Colonic mucosa (tissue), 4 donors: ENCODE measurements around the gene CNBP. TPM values are rescaled to one million over a fixed set of nuclear protein-coding genes. Genes with fewer than 3 reads are reported as not detected.
"Not testable (repeated sequence)": the region's sequence is repeated elsewhere in the genome, so short reads cannot be mapped to it uniquely, and the experiment has no call there.

Experiments
- DNase-seq: peaks from one replicate; pipeline ENCODE4 v3.0.0-alpha.2; 2020
- H3K27ac ChIP-seq: fragments of 200-600 bp; one replicate; pipeline ENCODE4 v1.8.0; 2021
- H3K27me3 ChIP-seq: fragments of 200-600 bp; one replicate; pipeline ENCODE4 v1.8.0; 2021
- H3K36me3 ChIP-seq: fragments of 200-600 bp; one replicate; pipeline ENCODE4 v1.8.0; 2021
- H3K4me1 ChIP-seq: fragments of 200-600 bp; one replicate; pipeline ENCODE4 v1.8.0; 2021; ENCODE audit warnings: mild to moderate bottlenecking
- H3K4me3 ChIP-seq: fragments of 200-600 bp; one replicate; pipeline ENCODE4 v1.8.0; 2021
- H3K9ac ChIP-seq, 2 donors: one replicate each; pipeline ENCODE4 v1.7.0; 2013; ENCODE audit warnings: control low read depth in 2 of 2, low read depth in 2 of 2, low read length in 2 of 2
- H3K9me3 ChIP-seq: fragments of 200-600 bp; one replicate; pipeline ENCODE4 v1.8.0; 2021
- intact Hi-C: fragments of 100-400 bp; cut with DNase I; formaldehyde crosslinking; loops from one replicate; pipeline ENCODE4 v1.14.1; 2022
- total RNA-seq, 2 donors: library from RNA; stranded (reverse); fragmentation: NEBNext Ultra II Directional in 1 of 2; extraction: Animal tissue kit (Norgen Biotek cat#: 25700) in 1 of 2; gene quantifications; one replicate each; pipeline ENCODE4 v1.2.1, GENCODE V29; 2021
- TF ChIP-seq, protein P1 (sequence below): fragments of 200-600 bp; IDR thresholded peaks from one replicate; pipeline ENCODE4 v1.8.0; 2022; ENCODE audit warnings: antibody characterized with exemption, mild to moderate bottlenecking
- donor health status: healthy.
- donor health status: DM: no; HTN: no; CAD: no.
- donor health status: DM: no; HTN: no; CAD: no.

Gene CNBP
- total RNA-seq, 2 donors from 2014 or later, result 204 to 279 TPM

DNA sequence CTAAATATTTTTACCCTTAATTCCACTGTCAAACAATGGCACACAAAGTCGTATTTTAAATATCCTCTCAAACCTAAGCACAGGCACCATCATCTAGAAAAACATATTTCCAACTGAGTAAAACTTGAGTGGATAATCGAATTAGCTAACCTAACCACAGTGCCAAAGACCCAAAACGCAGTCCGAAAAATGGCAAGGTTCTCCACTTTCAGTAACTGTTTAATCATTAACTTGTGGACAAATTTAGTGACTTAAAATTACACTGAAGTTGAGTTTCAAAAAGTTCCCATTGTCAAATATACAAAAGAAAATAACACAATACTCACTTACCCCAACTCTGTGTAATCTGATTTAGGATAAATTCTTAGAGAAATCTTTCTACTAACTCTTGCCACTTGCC lies 10.0 kb downstream of the CNBP start:
- H3K4me3 ChIP-seq, result no peak overlapping the region
- H3K9ac ChIP-seq, result no peak overlapping the region
- no peaks in the 10 kb centered on the region for H3K4me1 ChIP-seq
- no peaks in the 10 kb centered on the region for H3K9me3 ChIP-seq
- no peaks in the 10 kb centered on the region for H3K27me3 ChIP-seq
- DNase-seq, result no peak
- no peak overlapping the region for H3K27ac ChIP-seq
- intact Hi-C loops, result no loop called here
- TF ChIP-seq, protein P1, sequence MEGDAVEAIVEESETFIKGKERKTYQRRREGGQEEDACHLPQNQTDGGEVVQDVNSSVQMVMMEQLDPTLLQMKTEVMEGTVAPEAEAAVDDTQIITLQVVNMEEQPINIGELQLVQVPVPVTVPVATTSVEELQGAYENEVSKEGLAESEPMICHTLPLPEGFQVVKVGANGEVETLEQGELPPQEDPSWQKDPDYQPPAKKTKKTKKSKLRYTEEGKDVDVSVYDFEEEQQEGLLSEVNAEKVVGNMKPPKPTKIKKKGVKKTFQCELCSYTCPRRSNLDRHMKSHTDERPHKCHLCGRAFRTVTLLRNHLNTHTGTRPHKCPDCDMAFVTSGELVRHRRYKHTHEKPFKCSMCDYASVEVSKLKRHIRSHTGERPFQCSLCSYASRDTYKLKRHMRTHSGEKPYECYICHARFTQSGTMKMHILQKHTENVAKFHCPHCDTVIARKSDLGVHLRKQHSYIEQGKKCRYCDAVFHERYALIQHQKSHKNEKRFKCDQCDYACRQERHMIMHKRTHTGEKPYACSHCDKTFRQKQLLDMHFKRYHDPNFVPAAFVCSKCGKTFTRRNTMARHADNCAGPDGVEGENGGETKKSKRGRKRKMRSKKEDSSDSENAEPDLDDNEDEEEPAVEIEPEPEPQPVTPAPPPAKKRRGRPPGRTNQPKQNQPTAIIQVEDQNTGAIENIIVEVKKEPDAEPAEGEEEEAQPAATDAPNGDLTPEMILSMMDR, result no peak
- peaks cover 8% of the 10 kb centered on the region for H3K36me3 ChIP-seq

DNA sequence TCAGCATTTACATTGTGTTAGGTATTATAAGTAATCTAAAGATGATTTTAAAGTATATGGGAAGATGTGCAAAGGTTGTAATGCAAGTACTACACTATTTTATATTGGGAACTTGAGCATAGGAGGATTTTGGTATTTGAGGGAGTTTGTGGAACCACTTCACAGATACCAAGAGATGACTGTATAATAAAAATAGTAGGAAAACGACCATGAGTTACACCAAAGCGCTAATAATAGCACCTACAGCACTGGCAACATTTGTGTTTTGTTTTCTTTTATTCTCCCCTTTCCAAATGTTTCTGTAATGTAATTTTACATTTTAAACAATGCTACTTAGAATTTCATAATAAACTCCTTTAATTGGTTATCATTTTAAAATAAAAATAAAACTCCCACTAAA lies 10.5 kb downstream of the CNBP start:
- TF ChIP-seq, protein P1, result no peak
- peaks cover 8% of the 10 kb centered on the region for H3K36me3 ChIP-seq
- H3K9me3 ChIP-seq, result no peaks in the 10 kb centered on the region
- DNase-seq, result no peak
- H3K4me3 ChIP-seq, result no peak overlapping the region
- H3K27ac ChIP-seq, result no peak overlapping the region
- H3K27me3 ChIP-seq, result no peaks in the 10 kb centered on the region
- H3K9ac ChIP-seq, result no peak overlapping the region
- H3K4me1 ChIP-seq, result no peaks in the 10 kb centered on the region
- intact Hi-C loops, result no loop called here

DNA sequence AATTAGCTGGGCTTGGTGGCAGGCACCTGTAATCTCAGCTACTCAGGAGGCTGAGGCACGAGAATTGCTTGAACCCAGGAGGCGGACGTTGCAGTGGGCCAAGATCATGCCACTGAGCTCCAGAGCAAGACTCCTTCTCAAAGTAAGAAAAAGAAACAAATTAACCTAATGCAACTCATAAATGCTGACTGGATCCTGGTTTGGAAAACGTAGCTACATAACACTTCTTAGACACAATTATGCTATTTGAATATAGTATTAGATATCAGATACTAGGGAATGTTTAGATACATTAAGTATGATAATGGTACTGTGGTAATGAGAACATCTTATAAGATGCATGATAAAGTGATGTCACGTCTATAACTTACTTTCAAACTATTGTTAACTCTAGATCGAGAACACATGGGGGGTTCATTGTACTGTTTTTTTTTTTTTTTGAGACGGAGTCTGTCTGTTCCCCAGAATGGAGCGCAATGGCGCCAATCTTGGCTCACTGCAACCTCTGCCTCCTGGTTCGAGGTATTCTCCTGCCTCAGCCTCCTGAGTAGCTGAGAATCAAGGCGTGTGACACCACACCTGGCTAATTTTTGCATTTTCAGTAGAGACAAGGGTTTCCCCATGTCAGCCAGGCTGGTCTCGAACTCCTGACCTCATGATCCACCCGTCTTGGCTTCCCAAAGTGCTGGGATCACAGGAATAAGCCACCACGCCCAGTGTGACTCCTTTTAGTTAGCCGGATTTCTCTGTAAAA lies 16.9 kb downstream of the CNBP start:
- TF ChIP-seq, protein P1, result no peak
- Histone ChIP-seq H3K27me3 (no peaks in the 10 kb centered on the region), H3K27ac (no peak overlapping the region), H3K36me3 (peaks cover 18% of the 10 kb centered on the region), H3K4me3 (no peak overlapping the region), H3K9ac (no peak overlapping the region), H3K9me3 (no peaks in the 10 kb centered on the region), H3K4me1 (peaks cover 10% of the 10 kb centered on the region)
- intact Hi-C loops, result no loop called here
- no peak for DNase-seq

- H3K4me1 ChIP-seq, intact Hi-C loops: not testable (repeated sequence)
Measured at GRCh38 chr3:129165594-129165993, 18.1 kb downstream of the CNBP start.

GRCh38 chr3:129164500-129164899 lies 19.2 kb downstream of the CNBP start:
- H3K4me1 ChIP-seq, result peaks cover 10% of the 10 kb centered on the region
- no peak overlapping the region for H3K9ac ChIP-seq
- H3K27ac ChIP-seq, result no peak overlapping the region
- peaks cover 10% of the 10 kb centered on the region for H3K36me3 ChIP-seq
- H3K9me3 ChIP-seq, result no peaks in the 10 kb centered on the region
- H3K4me3 ChIP-seq, result no peak overlapping the region
- no peak for DNase-seq
- TF ChIP-seq, protein P1, result no peak
- no peaks in the 10 kb centered on the region for H3K27me3 ChIP-seq
- intact Hi-C loops, result no loop called here

More at GRCh38 chr3:129165594-129165993, 18.1 kb downstream of the CNBP start:
- peaks cover 15% of the 10 kb centered on the region for H3K36me3 ChIP-seq
- not testable (repeated sequence) for H3K9me3 ChIP-seq, H3K9ac ChIP-seq, H3K27ac ChIP-seq, H3K27me3 ChIP-seq, H3K4me3 ChIP-seq, DNase-seq
